ENCODE data around the gene BIRC2.

BIRC2 gene

GRCh38 chr11:102399189-102399588 lies 52.2 kb downstream of the BIRC2 start:
- no peak for DNase-seq (ENCODE audit: low read depth in 4 of 4, low spot score in 1 of 4)

GRCh38 chr11:102400603-102401002 lies 53.6 kb downstream of the BIRC2 start:
- DNase-seq (ENCODE audit: low read depth in 4 of 4, low spot score in 1 of 4), result no peak

GRCh38 chr11:102401905-102402304 lies 54.9 kb downstream of the BIRC2 start:
- no peak for DNase-seq (ENCODE audit: low read depth in 4 of 4, low spot score in 1 of 4)

GRCh38 chr11:102402548-102402947 lies 55.5 kb downstream of the BIRC2 start:
- DNase-seq (ENCODE audit: low read depth in 4 of 4, low spot score in 1 of 4), result no peak

GRCh38 chr11:102405501-102405900 lies 58.5 kb downstream of the BIRC2 start:
- no peak for DNase-seq (ENCODE audit: low read depth in 4 of 4, low spot score in 1 of 4)

- no peak for DNase-seq (ENCODE audit: low read depth in 4 of 4, low spot score in 1 of 4)
Measured at GRCh38 chr11:102406099-102406498, 59.1 kb downstream of the BIRC2 start.

GRCh38 chr11:102407901-102408300 lies 60.9 kb downstream of the BIRC2 start:
- DNase-seq (ENCODE audit: low read depth in 4 of 4, low spot score in 1 of 4), result no peak

- DNase-seq (ENCODE audit: low read depth in 4 of 4, low spot score in 1 of 4), result no peak
Measured at GRCh38 chr11:102408339-102408738, 61.3 kb downstream of the BIRC2 start.

- DNase-seq (ENCODE audit: low read depth in 4 of 4, low spot score in 1 of 4), result no peak
Measured at GRCh38 chr11:102410382-102410784, 63.4 kb downstream of the BIRC2 start.

GRCh38 chr11:102411142-102411541 lies 64.1 kb downstream of the BIRC2 start:
- no peak for DNase-seq (ENCODE audit: low read depth in 4 of 4, low spot score in 1 of 4)

GRCh38 chr11:102413497-102413896 lies 66.5 kb downstream of the BIRC2 start:
- no peak for DNase-seq (ENCODE audit: low read depth in 4 of 4, low spot score in 1 of 4)

- DNase-seq (ENCODE audit: low read depth in 4 of 4, low spot score in 1 of 4), result no peak
Measured at GRCh38 chr11:102414559-102414958, 67.5 kb downstream of the BIRC2 start.

- no peak for DNase-seq (ENCODE audit: low read depth in 4 of 4, low spot score in 1 of 4)
Measured at GRCh38 chr11:102415304-102415916, 68.4 kb downstream of the BIRC2 start.

- DNase-seq (ENCODE audit: low read depth in 4 of 4, low spot score in 1 of 4), result no peak
Measured at GRCh38 chr11:102416976-102417375, 70.0 kb downstream of the BIRC2 start.

GRCh38 chr11:102419181-102419580 lies 72.2 kb downstream of the BIRC2 start:
- no peak for DNase-seq (ENCODE audit: low read depth in 4 of 4, low spot score in 1 of 4)

GRCh38 chr11:102420547-102420946 lies 73.5 kb downstream of the BIRC2 start:
- DNase-seq (ENCODE audit: low read depth in 4 of 4, low spot score in 1 of 4), result no peak

GRCh38 chr11:102421261-102421660 lies 74.2 kb downstream of the BIRC2 start:
- DNase-seq (ENCODE audit: low read depth in 4 of 4, low spot score in 1 of 4), result no peak

- DNase-seq (ENCODE audit: low read depth in 4 of 4, low spot score in 1 of 4), result no peak
Measured at GRCh38 chr11:102422817-102423712, 76.1 kb downstream of the BIRC2 start.

GRCh38 chr11:102423936-102424335 lies 76.9 kb downstream of the BIRC2 start:
- no peak for DNase-seq (ENCODE audit: low read depth in 4 of 4, low spot score in 1 of 4)

- DNase-seq (ENCODE audit: low read depth in 4 of 4, low spot score in 1 of 4), result no peak
Measured at GRCh38 chr11:102426000-102426399, 79.0 kb downstream of the BIRC2 start.

GRCh38 chr11:102426570-102426969 lies 79.6 kb downstream of the BIRC2 start:
- DNase-seq (ENCODE audit: low read depth in 4 of 4, low spot score in 1 of 4), result no peak

- DNase-seq (ENCODE audit: low read depth in 4 of 4, low spot score in 1 of 4), result no peak
Measured at GRCh38 chr11:102427068-102427467, 80.1 kb downstream of the BIRC2 start.
